PFSK-1 (cell line): ENCODE measurements around the gene GRAMD2B.

Experiments
- FOXP2 ChIP-seq: optimal IDR thresholded peaks from 2 replicates; pipeline ENCODE3; 2011; ENCODE audit warnings: borderline replicate concordance, control low read depth, inconsistent platforms; ENCODE audit not compliant: insufficient read depth; ENCODE audit errors: extremely low read length, extremely low read depth
- POLR2AphosphoS5 ChIP-seq: IDR thresholded peaks from 2 replicates; pipeline ENCODE4 v1.6.1; 2012; ENCODE audit warnings: low read depth, mild to moderate bottlenecking, control low read depth, low read length, moderate library complexity

DNA sequence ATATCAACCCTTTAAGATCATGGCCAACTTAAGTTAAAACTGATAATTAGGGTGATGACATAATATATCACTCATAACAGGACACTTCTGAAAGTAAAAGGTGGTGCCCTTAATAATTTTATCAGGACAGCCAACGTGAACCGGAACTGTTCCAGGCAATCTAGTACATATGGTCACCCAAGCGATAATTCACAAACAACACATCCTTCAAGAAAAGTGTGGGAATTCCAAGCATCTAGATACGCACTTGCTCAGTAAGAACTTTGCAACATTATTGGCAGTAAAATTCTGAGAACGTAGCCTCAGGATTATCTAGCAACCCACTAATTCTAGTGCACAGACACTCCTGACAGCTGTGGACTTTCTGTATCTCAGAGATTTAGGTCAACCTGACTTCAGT is 86.1 kb downstream of the GRAMD2B start:
- TF ChIP-seq FOXP2 = no peak
- TF ChIP-seq POLR2AphosphoS5 = no peak
